NCI-H345 treated with DMSO at 0.1 percent for 48 hours (cell line): ENCODE results near the gene CFAP53.

ENCODE experiments used
- DNase-seq: peaks from one replicate; lab custom pipeline; 2025; ENCODE audit not compliant: unreplicated experiment; lab: John Stamatoyannopoulos, UW

Gene CFAP53

GRCh38 chr18:50196261-50196660 lies 70.0 kb downstream of the CFAP53 start:
- DNase-seq: no peak

- DNase-seq: no peak
Observed at GRCh38 chr18:50195689-50196088, 70.6 kb downstream of the CFAP53 start.

- DNase-seq: peak; percentile 43
Observed at GRCh38 chr18:50194631-50195532, 71.4 kb downstream of the CFAP53 start, which contains the start of gene MYO5B. Gene MYO5B, minus strand, starts transcription at chr18:50195147. Its CDS starts 354 bp downstream, at chr18:50194793.

GRCh38 chr18:50193796-50194630 lies 72.3 kb downstream of the CFAP53 start:
- DNase-seq: no peak

- no peak for DNase-seq
Observed at GRCh38 chr18:50192995-50193795, 73.1 kb downstream of the CFAP53 start.

- DNase-seq: no peak
Observed at GRCh38 chr18:50190926-50191325, 75.4 kb downstream of the CFAP53 start.

- no peak for DNase-seq
Observed at GRCh38 chr18:50190236-50190635, 76.1 kb downstream of the CFAP53 start.

- no peak for DNase-seq
Observed at GRCh38 chr18:50189160-50189559, 77.1 kb downstream of the CFAP53 start.

- DNase-seq: no peak
Observed at GRCh38 chr18:50188652-50189051, 77.6 kb downstream of the CFAP53 start.

- no peak for DNase-seq
Observed at GRCh38 chr18:50187659-50188058, 78.6 kb downstream of the CFAP53 start.

GRCh38 chr18:50186385-50186784 lies 79.9 kb downstream of the CFAP53 start:
- DNase-seq: no peak

- DNase-seq: no peak
Observed at GRCh38 chr18:50183556-50183955, 82.7 kb downstream of the CFAP53 start.

- no peak for DNase-seq
Observed at GRCh38 chr18:50182511-50182910, 83.8 kb downstream of the CFAP53 start.

GRCh38 chr18:50181590-50181989 lies 84.7 kb downstream of the CFAP53 start:
- no peak for DNase-seq

GRCh38 chr18:50179465-50179864 lies 86.8 kb downstream of the CFAP53 start:
- DNase-seq: no peak

- no peak for DNase-seq
Observed at GRCh38 chr18:50177294-50177992, 88.9 kb downstream of the CFAP53 start.
